CD1c-positive myeloid dendritic cell (primary cell): ENCODE data around the gene TASL.
"Not testable (repeated sequence)": the region's sequence is repeated elsewhere in the genome, so short reads cannot be mapped to it uniquely, and the experiment has no call there.

ENCODE experiments used
- DNase-seq: peaks from one replicate; pipeline ENCODE4 v3.0.0-alpha.2; 2016; ENCODE audit errors: extremely low spot score

TASL gene, protein sequence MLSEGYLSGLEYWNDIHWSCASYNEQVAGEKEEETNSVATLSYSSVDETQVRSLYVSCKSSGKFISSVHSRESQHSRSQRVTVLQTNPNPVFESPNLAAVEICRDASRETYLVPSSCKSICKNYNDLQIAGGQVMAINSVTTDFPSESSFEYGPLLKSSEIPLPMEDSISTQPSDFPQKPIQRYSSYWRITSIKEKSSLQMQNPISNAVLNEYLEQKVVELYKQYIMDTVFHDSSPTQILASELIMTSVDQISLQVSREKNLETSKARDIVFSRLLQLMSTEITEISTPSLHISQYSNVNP

DNA sequence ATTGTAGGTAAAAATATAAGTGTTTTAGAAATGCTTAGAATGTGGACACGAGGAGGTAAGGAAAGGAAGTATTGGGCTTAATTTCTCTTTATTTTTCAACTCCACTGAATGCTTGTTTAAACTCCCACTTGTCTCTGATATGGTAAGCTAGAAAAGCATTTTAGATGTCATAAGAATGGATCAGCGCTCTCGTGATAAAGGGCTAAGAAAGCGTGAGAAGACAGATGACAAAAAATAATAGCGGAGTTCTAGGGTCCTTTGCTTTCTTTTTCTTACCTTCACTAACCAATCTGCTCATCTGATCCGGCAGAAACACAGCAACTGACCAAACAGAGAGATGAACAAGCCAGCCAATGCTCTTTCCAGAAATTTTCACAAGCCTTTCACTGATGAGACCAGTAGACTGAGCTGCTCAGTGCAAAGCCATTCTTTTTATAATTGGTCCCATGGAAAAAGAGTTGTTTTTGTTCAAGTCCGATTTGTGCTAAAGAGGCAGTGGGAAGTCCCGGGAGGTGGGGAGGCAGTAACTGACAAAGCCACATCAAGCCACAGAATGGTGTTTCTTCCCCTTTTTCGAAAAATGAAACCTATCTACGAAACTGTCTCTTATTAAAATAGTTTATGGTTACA, at the start of gene TASL:
TSS of gene TASL (minus strand) at position 405 of the 630 bp plus-strand sequence. CDS start 17,411 bp downstream, outside the sequence.
- DNase-seq = peak; percentile 78

DNA sequence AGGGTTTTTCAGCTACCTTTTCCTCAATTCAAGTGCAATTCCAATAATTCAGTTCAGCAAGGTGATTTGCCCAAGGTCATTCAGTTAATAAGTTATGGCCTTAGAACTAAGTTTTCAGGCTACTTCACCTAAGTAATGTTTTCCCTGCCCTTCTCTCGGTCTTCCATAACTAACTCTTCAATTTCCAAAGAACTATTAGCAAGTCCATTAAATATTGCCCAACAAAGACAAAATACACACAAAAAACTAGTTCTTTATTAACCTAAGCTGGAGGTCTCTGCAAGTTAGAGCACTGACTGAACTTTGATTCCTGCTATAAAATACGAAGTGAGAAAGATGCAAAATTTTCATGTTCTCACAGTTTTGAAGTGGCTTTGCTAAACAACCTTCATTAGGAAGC, 48.8 kb upstream of the TASL start:
- no peak for DNase-seq

DNA sequence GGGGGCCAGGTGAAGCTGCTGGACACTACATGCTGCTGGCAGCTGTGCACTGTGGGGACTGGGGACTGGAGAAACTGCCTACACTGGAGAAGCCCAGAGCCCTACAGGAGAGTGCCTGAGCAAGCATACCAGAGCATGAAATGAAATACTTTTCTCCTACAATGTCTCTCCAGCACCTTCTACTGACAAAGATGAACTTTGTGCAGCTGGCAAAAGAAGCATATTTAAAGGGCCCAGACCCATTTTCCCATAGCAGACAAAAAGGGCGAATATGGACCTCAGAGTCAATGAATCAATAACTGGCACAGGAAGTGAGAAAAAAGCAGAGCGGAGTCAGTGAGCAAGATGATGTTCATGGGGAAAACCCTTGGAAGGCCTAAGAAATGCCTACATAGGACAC, 44.8 kb upstream of the TASL start:
- DNase-seq = no peak

DNA sequence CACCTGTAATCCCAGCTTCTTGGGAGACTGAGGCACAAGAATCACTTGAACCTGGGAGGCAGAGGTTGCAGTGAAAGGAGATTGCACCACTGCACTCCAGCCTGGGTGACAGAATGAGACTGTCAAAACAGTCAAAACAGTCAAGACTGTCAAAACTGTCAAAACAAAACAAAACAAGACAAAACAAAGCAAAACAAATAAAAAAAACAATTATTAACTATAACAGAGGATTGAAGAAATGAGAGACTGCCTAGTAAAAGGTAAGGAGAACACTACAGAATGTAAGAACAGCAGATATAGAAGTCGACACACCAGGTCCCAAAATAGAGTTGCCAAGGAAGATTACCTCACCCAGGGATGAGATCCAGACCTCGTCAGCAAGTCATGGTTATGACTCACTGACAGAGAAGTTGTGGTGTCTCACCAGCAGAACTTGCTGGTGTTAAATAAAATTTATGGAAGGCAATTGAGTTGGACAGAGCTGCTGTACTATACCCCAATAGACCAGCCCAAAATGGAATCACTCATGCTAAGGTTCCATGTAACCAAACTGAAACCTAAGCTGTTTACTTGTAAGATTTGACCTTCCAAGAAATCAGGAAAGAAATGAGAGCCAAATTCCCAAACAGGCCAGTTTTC, 43.5 kb upstream of the TASL start:
- peak; percentile 76 for DNase-seq

DNA sequence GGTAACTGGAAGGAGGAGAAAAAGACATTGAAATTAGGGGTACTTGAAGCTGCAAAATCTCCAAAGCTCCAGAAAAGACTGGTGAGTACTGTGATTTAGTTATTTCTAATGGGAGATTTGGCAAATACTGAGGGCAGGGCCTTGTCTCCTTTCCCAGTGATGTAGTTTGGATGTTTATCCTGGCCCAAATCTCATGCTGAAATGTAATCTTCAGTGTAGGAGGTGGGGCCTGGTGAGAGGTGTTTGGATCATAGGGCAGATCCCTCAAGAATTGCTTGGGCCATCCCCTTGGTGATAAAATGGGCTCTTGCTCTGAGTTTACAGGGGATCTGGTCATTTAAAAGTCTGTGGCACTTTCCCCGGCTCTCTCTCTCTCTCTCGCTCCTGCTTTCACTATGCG, 42.6 kb upstream of the TASL start:
- no peak for DNase-seq

DNA sequence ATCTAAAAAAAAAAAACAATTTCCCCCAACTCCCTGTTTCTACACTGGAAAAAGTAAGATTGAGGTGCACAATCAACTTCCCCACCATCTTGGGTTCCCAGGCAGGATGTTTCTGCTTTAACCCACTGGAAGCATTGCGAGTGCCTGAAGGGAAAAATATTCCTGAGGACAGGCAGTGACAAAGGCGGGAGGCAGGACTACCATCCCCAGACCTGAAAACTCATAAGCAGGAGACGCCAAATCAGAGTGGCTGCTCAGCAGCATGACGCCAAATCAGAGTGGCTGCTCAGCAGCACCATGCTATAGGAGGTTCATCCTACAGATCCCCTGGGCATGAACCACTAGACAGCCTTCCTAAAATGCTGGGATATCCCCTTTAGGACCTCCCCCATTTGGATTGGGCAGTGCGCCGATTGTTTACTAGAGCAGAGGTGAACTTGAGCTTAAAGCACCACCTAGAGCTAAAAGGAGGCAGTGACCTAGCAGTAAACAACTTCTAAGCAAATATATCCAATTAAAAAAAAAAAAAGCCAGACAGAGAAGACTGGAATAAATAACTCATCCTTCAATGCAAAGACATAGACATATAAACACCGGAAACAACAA, 40.7 kb upstream of the TASL start:
- peak; percentile 52 for DNase-seq

DNA sequence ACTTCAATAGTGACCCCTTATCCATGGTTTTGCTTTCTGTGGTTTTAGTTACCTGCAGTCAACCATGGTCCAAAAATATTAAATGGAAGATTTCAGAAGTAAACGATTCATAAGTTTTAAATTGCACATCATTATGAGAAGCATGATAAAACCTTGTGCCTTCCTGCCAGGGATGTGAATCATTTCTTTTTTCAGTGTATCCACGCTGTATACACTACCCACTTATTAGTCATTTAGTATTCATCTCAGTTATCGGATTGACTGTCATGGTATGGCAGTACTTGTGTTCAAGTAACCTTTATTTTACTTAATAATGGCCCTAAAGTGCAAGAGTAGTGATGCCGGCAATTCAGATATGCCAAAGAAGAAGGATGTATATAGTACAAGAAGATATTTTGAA, 37.7 kb upstream of the TASL start:
- peak; percentile 38 for DNase-seq

DNA sequence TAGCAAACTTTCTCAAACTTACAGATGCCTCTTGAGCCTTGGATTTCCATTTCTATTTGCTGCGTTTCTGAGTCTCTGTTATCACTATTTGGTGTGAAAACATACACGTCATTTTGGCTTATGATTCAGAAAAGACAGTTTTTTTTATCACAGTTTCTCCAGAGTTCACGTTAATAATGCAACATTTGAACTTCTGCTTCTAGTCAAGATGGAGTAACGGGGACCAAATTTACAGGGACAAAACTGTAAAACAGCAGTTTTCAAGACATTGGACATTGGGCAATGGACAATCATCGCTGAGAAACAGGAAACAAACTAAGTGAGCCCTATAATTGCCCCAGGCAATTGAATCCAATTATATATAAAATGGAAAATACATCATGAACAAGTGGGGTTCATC, 36.2 kb upstream of the TASL start:
- DNase-seq = peak; percentile 86

DNA sequence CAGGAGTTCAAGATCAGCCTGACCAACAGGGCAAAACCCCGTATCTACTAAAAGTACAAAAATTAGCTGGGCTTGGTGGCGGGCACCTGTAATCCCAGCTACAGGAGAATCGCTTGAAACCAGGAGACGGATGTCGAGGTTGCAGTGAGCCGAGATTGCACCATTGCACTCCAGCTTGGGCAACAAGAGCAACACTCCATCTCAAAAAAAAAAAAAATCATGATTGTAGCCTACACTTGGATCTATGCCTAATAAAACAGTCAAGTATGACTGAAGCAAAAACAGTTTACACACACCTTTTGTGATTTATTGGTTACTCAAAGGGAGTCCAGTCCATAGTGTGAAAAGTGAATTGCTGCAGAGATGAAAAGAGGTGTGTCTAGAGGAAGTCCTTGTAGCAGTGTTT, 34.7 kb upstream of the TASL start:
- no peak for DNase-seq

DNA sequence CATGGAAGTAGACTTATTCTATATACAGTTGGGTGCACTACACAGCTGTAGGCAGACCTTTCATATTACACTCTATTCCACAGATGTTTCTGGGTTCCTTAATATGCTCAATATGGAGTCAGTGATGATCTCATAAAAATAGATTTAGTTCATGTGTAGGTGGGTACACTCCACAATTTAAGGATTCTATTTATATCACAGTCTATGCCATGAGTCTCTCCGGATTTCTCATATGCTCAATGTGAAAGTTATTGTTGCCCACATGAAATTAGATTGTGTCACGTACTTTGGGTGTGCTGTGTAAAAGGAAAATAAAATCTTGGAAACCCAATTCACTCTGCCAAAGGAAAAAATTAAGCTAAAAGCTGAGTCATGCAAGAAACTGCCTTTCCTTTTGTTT, 32.5 kb upstream of the TASL start:
- DNase-seq = no peak

DNA sequence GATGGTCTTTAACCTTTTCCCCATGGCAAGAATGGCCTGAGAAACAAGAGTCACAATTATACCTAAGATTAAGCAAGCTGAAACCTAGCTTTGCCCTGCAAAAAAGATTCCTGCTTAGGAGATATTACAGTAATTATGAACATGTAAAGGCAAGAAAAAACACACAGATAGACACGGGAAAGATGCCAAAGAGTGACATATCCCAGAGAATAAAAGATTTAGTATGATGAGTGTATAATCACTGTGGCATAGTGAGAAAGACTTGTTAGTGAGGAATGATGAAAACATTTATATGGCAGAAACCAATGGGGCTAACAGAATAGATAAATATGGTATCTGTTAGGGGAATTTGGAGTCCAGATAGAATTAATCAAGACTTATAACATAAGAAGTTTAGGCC, 29.6 kb upstream of the TASL start:
- DNase-seq = no peak

DNA sequence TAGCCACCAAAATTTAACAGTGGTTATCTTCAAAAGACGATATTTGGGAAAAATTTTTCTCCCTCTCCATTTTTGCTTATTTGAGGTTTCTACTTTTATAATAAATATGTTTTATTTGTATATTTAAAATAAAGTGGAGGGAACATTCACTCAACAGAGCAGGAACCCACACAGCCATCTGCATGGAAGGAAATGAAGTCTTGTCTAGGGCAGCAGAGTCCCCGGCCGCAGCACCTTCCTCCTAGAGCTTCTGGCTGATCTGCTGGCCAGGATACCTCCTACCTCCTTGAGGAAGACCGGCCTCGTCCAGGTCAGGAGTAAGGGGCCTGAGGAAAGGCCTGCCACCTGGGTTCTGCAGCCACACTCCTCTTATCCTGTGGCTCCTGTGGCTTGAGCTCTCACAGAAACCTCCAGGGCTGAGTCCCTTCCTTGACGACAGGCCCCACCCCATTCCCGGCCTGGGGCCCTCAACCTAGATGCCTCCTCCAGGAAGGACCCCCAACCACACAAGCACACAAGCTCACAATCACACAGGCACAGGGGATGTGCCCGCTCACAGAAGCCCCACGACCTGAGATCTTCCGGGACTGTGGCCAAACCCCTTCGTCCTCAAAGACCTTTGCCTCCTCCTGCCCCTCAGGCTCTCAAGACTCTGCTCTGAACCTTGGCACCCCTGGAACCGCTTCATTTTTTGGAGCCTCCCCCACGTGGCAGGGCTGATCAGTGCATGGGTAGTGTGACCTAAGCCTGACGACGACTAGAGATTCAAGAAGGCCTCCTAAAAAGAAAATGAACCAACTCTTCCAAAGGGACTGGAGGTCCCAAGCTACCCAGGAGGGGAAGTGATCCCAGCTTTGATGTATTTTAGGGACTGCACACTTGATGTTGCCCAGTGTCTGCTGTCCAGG, 23.0 kb upstream of the TASL start:
- DNase-seq = not testable (repeated sequence)

DNA sequence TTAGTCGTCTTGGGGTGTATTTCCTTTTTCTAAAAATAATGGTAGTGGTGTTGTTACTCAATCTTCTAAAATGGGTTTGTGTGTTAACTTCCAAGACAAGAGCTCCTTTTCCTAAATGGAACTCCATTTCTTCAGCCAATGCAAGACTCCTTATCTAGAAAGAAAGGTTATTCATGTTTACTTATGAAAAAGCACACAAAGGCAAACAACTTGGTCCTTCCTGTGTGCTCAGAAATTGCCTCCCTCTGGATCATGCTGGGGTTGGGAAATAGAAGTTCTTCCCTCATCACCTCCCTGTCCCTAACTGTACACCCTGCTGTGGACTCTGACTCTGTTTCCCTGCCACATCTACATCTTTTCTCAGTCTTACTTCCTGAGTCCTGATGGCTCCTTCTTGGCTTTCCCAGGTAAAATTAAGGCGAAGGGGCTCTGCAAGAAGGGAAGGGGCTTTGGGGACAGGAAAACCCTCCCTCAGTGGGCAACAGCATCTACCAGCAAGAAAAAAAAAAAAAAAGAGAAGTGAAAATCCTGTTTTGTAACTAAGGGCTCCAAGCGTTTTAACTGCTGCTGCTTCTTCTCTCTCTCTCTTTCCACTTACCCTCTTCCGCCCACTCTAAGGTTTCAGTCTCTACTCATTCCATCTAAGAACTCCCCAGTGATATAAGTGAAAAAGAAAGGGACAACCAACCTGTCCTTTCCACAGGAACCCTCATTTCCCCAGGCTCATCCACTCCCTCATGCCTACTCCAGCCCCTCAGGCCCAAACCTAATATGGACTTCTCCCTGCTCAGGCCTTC, 19.8 kb upstream of the TASL start:
- DNase-seq = peak; percentile 68

DNA sequence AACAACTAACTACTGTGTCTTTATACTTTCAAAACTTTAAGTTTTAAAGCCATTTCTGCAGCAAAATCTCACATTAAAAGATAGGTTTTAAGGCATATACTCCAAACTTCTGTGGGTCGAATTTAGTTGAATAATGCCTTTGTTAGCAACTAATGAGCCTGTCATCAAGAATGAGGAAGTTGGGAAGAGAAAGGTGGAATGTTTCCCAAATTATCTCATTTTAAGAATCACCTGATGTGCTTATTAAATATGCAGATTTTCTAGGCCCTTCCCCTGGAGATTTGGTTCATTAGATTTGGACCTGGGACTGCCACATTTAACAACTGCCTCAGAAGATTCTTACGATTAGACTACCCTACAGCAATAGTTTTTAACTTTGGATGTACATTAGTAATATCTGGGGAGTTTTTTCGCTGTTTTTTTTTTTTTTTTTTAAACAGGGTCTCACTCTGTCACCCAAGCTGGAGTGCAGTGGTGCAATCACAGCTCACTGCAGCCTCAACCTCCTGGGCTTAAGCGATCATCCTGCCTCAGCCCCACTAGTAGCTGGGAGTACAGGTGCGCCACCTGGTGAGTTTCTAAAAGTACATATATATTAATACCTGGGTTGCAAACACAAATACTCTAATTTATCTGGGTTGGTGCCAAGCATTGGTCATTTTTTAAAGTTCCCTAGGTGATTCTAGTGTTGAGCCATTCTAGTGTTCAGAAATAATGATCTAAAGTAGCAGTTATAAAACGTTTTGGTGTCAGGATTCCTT, 16.1 kb upstream of the TASL start:
- DNase-seq = no peak

DNA sequence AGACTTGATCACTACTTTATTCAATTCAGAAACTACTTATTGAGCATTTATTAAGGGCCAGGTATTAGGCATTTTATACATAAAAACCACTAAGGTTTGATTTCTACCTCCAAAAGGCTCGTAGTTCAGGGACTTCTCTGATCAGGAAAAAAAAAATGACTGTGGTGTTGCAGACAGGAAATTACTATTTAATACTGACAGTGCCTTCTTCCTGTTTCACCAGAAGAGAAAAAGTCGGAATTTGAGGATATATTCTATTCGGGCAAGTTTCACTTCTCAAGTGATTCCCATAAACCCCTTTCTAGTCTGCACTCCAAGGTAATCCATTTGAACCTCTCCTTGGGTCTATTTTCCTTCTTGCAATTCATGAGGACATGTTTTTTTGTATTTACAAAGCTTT, 15.3 kb upstream of the TASL start:
- DNase-seq = peak; percentile 72

DNA sequence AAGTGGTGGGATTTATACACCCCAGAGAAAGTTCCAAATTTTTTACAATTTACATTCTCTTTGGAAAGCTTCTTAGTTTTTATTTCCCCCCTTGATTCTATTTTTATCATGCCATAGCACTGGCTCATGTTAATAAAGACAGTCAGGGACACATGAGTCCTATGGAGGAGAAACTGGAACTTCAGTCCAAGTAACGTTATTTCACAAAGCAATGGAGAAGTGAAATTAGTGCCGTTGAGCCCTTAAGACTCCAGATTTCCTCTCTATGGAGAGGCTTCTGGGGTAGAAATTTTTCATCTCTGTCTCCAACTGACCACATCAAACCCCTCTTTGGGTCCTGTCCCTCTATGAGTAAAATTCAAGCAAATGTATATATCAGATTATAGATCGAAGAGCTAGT, 12.8 kb upstream of the TASL start:
- peak; percentile 69 for DNase-seq

DNA sequence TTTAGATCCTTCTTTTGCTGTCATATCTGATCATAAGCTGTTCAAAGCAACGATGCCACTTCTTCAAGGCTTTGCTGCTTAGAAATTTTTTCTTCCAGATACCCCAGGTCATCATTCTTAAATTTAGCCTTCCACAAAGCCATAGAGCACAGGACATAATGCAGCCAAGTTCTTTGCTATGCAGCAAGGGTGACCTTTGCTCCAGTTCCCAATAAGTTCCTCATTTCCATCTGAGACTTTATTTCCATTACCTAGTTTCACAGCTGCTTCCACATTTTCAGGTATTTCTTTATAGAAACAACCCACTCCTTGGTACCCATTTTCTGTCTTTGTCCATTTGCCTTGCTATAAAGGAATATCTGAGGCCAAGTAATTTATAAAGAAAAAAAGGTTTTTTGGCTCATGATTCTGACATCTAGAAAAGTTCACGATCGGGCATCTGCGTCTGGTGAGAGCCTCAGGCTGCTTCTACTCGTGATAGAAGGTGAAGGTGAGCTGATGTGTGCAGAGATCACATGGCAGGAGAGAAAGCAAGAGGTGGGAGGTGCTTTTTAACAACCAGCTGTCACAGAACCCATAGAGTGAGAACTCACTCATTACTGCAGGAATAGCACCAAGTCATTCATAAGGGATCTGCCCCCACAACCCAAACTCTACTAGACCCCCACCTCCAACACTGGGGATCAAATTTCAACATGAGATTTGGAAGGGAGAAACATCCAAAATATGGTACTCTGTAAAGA, 11.8 kb upstream of the TASL start:
- peak; percentile 66 for DNase-seq

DNA sequence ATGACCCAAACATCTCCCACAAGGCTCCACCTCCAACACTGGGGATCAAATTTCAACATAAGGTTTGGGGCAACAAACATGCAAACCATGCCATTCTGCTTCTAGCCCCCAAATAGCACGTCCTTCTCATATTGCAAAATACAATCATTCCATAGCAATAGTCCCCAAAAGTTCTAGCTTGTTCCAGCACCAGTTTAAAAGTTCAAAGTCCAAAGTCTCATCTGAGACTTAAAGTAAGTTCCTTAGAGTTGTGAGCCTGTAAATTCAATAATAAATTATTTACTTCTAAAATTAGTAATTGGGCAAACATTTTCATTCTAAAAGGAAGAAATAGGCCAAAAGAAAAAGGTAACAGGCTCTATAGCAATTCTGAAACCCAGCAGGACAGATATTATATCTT, 8.9 kb upstream of the TASL start:
- no peak for DNase-seq

DNA sequence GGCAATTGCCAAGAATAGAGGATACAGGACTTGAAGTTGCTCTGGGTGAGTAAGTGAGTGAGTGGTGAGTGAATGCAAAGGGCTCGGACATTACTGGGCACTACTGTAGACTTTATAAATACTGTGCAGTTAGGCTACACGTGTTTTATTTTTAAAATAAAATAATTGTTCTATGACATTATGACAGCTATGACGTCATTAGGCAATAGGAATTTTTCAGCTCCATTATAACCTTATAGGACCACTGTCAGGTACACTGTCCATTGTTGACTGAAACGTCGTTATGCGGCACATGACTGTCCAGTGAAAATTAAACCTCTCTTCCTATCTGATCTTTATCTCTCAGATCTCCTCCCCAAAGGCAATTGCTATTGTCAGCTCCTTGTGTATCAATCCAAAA, 5.1 kb upstream of the TASL start:
- DNase-seq = no peak
